IMR-90 (cell line): Measurements from ENCODE around the gene C5orf52. TPM values are rescaled to one million over a fixed set of nuclear protein-coding genes. Genes with fewer than 3 reads are reported as not detected.

Source experiments
- ATAC-seq: fragments of 200-7000 bp; cut with Tn5 transposase; 2 replicates; pipeline ENCODE4 v1.9.1; 2020; ENCODE audit warnings: low read depth, mild to moderate bottlenecking, moderate library complexity
- BruUV-seq: library from RNA; stranded (reverse); fragments of 400-500 nt; replicated peaks from 2 replicates; lab custom pipeline; 2021; lab: Mats Ljungman, UMichigan
- CTCF ChIA-PET: fragments of 300-600 bp; formaldehyde crosslinking; extraction: SDS; loops from one replicate; lab custom pipeline; 2021; ENCODE audit warnings: antibody characterized with exemption; lab: Yijun Ruan, JAX
- POLR2A ChIA-PET: fragments of 300-600 bp; sonication (Branson Sonifier 250); formaldehyde crosslinking; loops from one replicate; lab custom pipeline; 2022; ENCODE audit warnings: antibody characterized with exemption; ENCODE audit not compliant: unreplicated experiment; lab: Charles Lee
- DNase-seq: peaks from one replicate; pipeline ENCODE4 v3.0.0; 2013
- H2AFZ ChIP-seq: replicated peaks from 2 replicates; pipeline ENCODE3; 2013; ENCODE audit warnings: low read length, mild to moderate bottlenecking; ENCODE audit not compliant: poor library complexity
- H2AK5ac ChIP-seq: 2 replicates; pipeline ENCODE4 v1.6.1; 2013; ENCODE audit warnings: low read depth, low read length, inconsistent platforms
- H2AK9ac ChIP-seq: replicated peaks from 2 replicates; pipeline ENCODE3; 2013; ENCODE audit warnings: mild to moderate bottlenecking, low read depth, low read length, moderate library complexity; ENCODE audit not compliant: poor library complexity
- H2BK120ac ChIP-seq: 2 replicates; pipeline ENCODE4 v1.6.1; 2013; ENCODE audit warnings: low read depth, low read length, inconsistent platforms
- H2BK15ac ChIP-seq: 3 replicates; pipeline ENCODE4 v1.6.1; 2013; ENCODE audit warnings: low read depth, low read length, inconsistent platforms
- H2BK20ac ChIP-seq: 2 replicates; pipeline ENCODE4 v1.6.1; 2013; ENCODE audit warnings: low read depth, mild to moderate bottlenecking, inconsistent platforms, low read length, moderate library complexity
- H2BK5ac ChIP-seq: 2 replicates; pipeline ENCODE4 v1.6.1; 2013; ENCODE audit warnings: mild to moderate bottlenecking, low read depth, low read length, inconsistent platforms; ENCODE audit not compliant: poor library complexity, severe bottlenecking
- H3K14ac ChIP-seq: replicated peaks from 2 replicates; pipeline ENCODE4 v1.6.1; 2013; ENCODE audit warnings: low read depth, low read length, inconsistent platforms
- H3K18ac ChIP-seq: 2 replicates; pipeline ENCODE4 v1.6.1; 2013; ENCODE audit warnings: low read depth, low read length, control low read depth
- H3K23ac ChIP-seq: 2 replicates; pipeline ENCODE4 v1.6.1; 2013; ENCODE audit warnings: low read depth, low read length, inconsistent platforms
- H3K27ac ChIP-seq: 2 replicates; pipeline ENCODE4 v1.5.1; 2013; ENCODE audit warnings: mild to moderate bottlenecking, control low read depth, low read length; ENCODE audit not compliant: insufficient read depth
- H3K27me3 ChIP-seq: 2 replicates; pipeline ENCODE4 v1.6.1; 2013; ENCODE audit warnings: low read length; ENCODE audit not compliant: control insufficient read depth, insufficient read depth
- H3K36me3 ChIP-seq: 2 replicates; pipeline ENCODE4 v1.6.1; 2013; ENCODE audit warnings: low read length, mixed read lengths; ENCODE audit not compliant: control insufficient read depth, insufficient read depth
- H3K4ac ChIP-seq: 2 replicates; pipeline ENCODE4 v1.6.1; 2013; ENCODE audit warnings: low read depth, low read length, inconsistent platforms
- H3K4me1 ChIP-seq: 2 replicates; pipeline ENCODE4 v1.6.1; 2013; ENCODE audit warnings: low read length, mixed read lengths; ENCODE audit not compliant: control insufficient read depth, insufficient read depth
- H3K4me2 ChIP-seq: 2 replicates; pipeline ENCODE4 v1.6.1; 2013; ENCODE audit warnings: low read depth, mild to moderate bottlenecking, control low read depth, low read length, moderate library complexity
- H3K4me3 ChIP-seq: 2 replicates; pipeline ENCODE4 v1.5.1; 2013; ENCODE audit warnings: low read depth, mild to moderate bottlenecking, control low read depth, low read length, moderate library complexity; ENCODE audit not compliant: insufficient read depth
- H3K56ac ChIP-seq: 2 replicates; pipeline ENCODE4 v1.6.1; 2013; ENCODE audit warnings: low read length, inconsistent platforms; ENCODE audit not compliant: insufficient read depth; ENCODE audit errors: extremely low read depth
- H3K79me1 ChIP-seq, 2 experiments: 2 replicates each; pipeline ENCODE4 v1.6.1; 2013; ENCODE audit warnings: low read length in 2 of 2, inconsistent platforms in 1 of 2, low read depth in 1 of 2
- H3K9ac ChIP-seq: 2 replicates; pipeline ENCODE4 v1.6.1; 2013; ENCODE audit warnings: low read depth, low read length, control low read depth
- H3K9me1 ChIP-seq: 2 replicates; pipeline ENCODE4 v1.6.1; 2013; ENCODE audit warnings: low read length, inconsistent platforms; ENCODE audit not compliant: insufficient read depth
- H3K9me3 ChIP-seq: 2 replicates; pipeline ENCODE4 v1.6.1; 2013; ENCODE audit warnings: low read length; ENCODE audit not compliant: control insufficient read depth, insufficient read depth
- H4K20me1 ChIP-seq: 2 replicates; pipeline ENCODE4 v1.6.1; 2013; ENCODE audit warnings: low read length, inconsistent platforms; ENCODE audit not compliant: insufficient read depth
- H4K5ac ChIP-seq: 2 replicates; pipeline ENCODE4 v1.6.1; 2013; ENCODE audit warnings: mild to moderate bottlenecking, low read depth, low read length, control low read depth
- H4K8ac ChIP-seq, 2 experiments: 2 replicates each; pipeline ENCODE4 v1.6.1; 2013; ENCODE audit warnings: low read depth in 2 of 2, low read length in 2 of 2, control low read depth in 1 of 2, inconsistent platforms in 1 of 2
- H4K91ac ChIP-seq: 2 replicates; pipeline ENCODE4 v1.6.1; 2013; ENCODE audit warnings: low read depth, low read length, inconsistent platforms; ENCODE audit not compliant: insufficient read depth
- RFX5 ChIP-seq: IDR thresholded peaks from 2 replicates; pipeline ENCODE4 v1.8.0; 2012; ENCODE audit warnings: low read depth, mild to moderate bottlenecking, low read length, moderate library complexity
- SMC3 ChIP-seq: fragments of 150-350 bp; IDR thresholded peaks from 2 replicates; pipeline ENCODE4 v1.6.1; 2016; ENCODE audit warnings: low read depth, mild to moderate bottlenecking, antibody characterized with exemption, low read length, moderate library complexity
- WGBS, 2 experiments: methylation state at CpG; one replicate each; pipeline versions ENCODE4 v1.1.5 to v1.1.7; 2013; ENCODE audit warnings: missing lambda C conversion rate in 2 of 2; ENCODE audit not compliant: insufficient read length in 1 of 2; ENCODE audit errors: extremely low coverage in 2 of 2; 5-methylcytosine and 5-hydroxymethylcytosine counted together
- dilution Hi-C: fragments of 300-500 bp; cut with HindIII; formaldehyde crosslinking; loops from one replicate; pipeline ENCODE4 v1.14.3; 2018; ENCODE audit warnings: low sequenced_read_pairs; ENCODE audit not compliant: unreplicated experiment
- in situ Hi-C: fragments of 300-500 bp; cut with MboI; formaldehyde crosslinking; loops from 3 replicates; pipeline ENCODE4 v1.14.3; 2019; ENCODE audit warnings: low sequenced_read_pairs, inconsistent platforms, mixed read lengths
- intact Hi-C: fragments of 100-400 bp; cut with micrococcal nuclease; formaldehyde crosslinking; loops from 2 replicates; pipeline ENCODE4 v1.10.0; 2022
- polyA plus RNA-seq, 3 experiments: library from polyadenylated mRNA; depleted of rRNA; stranded (reverse); fragments of >200 nt; gene quantifications; 2 replicates each; pipeline ENCODE4 v1.2.3, GENCODE V29; 2012; ENCODE audit warnings: low replicate concordance in 1 of 3
- total RNA-seq: library from RNA; depleted of rRNA; stranded (reverse); fragments of >200 nt; gene quantifications from 2 replicates; pipeline ENCODE4 v1.2.3, GENCODE V29; 2012

Gene C5orf52
- total and polyA plus RNA-seq, 2 of the 4 experiments (the other 2 are of a cell fraction), result not detected

GRCh38 chr5:157680239-157680638, 8.9 kb downstream of the C5orf52 start:
- Histone ChIP-seq H3K14ac (no peak overlapping the region), H3K23ac (no peak overlapping the region), H3K18ac (no peak overlapping the region), H2AFZ (no peak overlapping the region), H3K4me3 (no peak overlapping the region), H4K8ac (no peak overlapping the region), H3K4me1 (no peaks in the 10 kb centered on the region), H2BK15ac (no peak overlapping the region), H3K36me3 (no peaks in the 10 kb centered on the region), H3K9me1 (no peaks in the 10 kb centered on the region), H4K20me1 (no peaks in the 10 kb centered on the region), H4K5ac (no peak overlapping the region), H3K56ac (no peak overlapping the region), H3K4me2 (no peak overlapping the region), H2BK120ac (no peak overlapping the region), H3K9me3 (no peaks in the 10 kb centered on the region), H4K91ac (no peak overlapping the region), H3K27ac (no peak overlapping the region), H2AK5ac (no peak overlapping the region), H3K27me3 (no peaks in the 10 kb centered on the region), H2BK5ac (no peak overlapping the region), H2AK9ac (no peak overlapping the region), H3K79me1 (no peaks in the 10 kb centered on the region), H3K9ac (no peak overlapping the region), H2BK20ac (no peak overlapping the region), H3K4ac (no peak overlapping the region)
- no peak for DNase-seq
- TF ChIP-seq RFX5 (no peak), SMC3 (no peak)
- in situ Hi-C loops (no loop called here), dilution Hi-C loops (no loop called here), intact Hi-C loops (no loop called here)
- ChIA-PET POLR2A (no interaction called here), CTCF (no interaction called here)
- no peak for ATAC-seq
- WGBS, 2 experiments, result 71% methylated on average over 1 of the region's 2 CpGs; no CpG with 5 or more reads in 1 of the 2 experiments
- no TSS peak for BruUV-seq
